Putamen (tissue), 1 donor: Measurements from ENCODE around the gene TMEM9.

ENCODE experiments used
- DNase-seq: peaks from one replicate; pipeline ENCODE4 v3.0.0-alpha.2; 2016; ENCODE audit warnings: low spot score

The TMEM9 gene

DNA sequence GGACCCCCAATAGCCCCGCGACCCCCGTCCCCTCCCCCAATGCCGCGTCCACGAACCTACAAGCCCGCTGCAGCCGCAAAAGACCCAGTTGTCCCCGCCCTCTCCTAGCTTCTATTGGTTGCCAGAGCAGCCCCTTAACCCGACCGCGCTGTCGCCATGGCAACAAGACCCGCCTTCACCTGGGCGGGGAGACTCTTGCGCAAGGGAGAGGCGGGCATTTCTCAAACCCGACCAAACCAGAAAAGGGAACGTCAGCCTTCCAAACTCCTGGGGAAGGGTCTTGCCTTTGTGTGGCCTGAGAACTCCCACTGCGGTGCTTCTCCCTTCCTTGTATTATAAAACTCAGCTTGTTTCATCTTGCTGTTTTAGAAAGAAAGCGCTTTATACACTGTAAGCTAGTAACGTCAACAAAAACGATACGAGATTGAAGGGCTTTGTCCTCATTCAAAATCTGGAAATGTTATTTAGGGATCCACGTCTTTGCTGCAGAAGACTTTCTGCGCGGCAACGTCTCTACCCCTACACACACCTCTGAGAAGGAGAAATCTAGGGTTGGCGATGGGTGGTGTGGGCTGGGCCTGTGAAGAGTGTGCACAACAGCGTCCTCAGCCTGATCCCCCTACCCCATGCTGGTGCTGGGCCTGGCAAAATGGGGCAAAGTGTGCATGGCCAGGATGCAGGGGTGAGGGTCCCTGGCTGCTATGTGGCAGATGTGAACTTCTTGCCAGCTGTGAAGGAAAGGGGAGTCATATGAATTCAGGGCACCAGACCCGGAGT lies at the start of gene TMEM9:
Gene TMEM9, minus strand, starts transcription at position 86 of the 777 bp plus-strand sequence. CDS start 551 bp downstream, outside the sequence.
- DNase-seq: peak; percentile 96

GRCh38 chr1:201198598-201198997 lies 44.3 kb upstream of the TMEM9 start:
- no peak for DNase-seq

- DNase-seq: no peak
These were observed 39.8 kb upstream of the TMEM9 start for GRCh38 chr1:201194046-201194445.

DNA sequence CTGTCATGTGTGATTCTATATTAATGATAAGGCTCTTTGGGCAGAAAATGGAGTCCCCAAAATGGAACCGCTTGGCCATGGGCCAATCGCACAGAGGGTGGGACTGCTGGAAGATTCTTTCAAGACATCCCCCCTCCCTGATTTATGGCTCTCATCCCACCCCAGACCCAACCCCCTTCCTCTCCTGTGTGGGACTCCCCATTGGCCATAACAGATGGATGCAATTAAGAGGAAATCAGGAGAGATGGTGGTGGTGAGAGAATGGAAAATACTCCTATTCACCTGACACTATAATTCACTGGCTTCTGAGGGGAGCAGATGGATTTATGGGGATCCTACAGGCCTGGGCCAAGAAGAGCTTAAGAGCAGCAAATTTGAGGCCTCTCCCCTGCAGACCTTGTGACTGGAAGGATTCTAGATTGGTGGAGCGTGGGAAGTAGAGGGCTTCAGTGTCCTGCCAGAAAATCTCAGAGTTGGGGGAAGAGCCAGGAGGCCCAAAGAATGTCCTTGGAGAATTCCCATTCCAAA lies 38.1 kb upstream of the TMEM9 start:
- no peak for DNase-seq

DNA sequence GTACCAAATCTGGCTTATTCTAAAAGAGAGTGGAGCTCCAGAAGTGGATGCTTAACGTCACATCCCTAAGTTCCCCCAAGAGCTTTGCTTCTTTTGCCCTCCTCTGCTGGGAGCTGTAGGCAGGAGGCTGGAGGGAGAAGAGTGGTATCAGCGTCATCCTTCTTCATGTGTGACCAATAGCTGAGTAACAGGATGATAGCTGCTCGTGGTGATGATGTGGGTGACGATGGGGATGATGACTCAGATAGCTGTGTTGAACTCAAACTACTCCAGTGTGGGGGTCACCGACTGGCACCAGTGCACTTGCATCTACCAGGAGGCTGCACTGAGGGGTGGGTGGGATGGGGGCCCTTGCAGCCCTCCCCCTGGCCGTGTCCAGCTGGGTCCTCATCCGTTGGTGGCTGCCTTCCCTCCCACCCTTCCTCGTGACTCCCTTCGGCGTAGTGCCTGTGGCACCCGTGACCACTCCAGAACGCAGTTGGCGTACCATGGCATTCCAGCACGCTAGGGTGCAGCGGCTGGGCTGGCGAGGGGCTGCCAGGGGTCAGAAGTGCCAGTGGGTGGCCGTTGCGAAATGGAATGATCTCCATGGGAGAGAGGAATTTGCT lies 37.5 kb upstream of the TMEM9 start:
- DNase-seq: no peak

GRCh38 chr1:201190624-201191051 lies 36.4 kb upstream of the TMEM9 start, which contains the start of gene IGFN1:
Gene IGFN1 (plus strand): TSS chr1:201190824. CDS start chr1:201193294, 2,470 bp downstream.
- DNase-seq: no peak

DNA sequence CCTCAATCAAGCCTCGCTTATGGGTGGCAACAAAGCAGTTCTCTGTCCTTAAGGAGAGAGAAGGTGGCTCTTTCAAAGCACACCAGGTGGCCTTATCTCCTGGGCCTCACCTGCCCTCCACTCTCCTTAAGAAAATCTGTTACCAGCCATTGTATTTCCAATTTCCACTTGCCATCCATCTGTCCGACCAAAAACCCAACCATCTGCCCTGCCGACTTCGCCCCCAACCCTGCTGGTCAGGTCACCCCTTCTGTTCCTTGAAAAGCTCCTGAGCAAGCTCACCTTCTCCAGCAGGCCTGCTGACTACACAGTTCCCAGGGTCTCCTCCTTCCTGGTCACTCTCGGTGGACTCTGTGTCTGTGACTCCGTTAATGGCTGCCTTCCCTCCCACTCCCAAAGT lies 35.7 kb upstream of the TMEM9 start:
- no peak for DNase-seq

GRCh38 chr1:201189085-201189484 lies 34.8 kb upstream of the TMEM9 start:
- DNase-seq: no peak

DNA sequence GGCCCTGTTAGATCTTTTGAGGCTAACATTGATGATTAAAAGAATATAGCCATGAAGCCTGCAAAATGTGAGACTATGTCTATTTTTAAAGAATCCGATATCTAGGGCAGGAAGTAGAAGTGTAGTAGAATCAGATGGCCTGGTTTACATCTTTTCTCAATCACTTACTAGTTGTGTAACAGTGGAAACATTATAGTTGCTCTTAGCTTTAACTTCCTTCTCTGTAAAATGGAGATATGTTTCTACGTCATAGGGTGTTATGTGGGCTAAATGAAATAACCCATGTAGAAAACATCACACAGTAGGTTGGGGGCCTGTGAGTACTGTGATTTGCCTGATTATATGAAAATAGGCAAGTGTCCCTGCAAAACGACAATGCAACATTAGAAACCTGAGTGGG lies 31.9 kb upstream of the TMEM9 start:
- DNase-seq: no peak

GRCh38 chr1:201185527-201186128 lies 31.4 kb upstream of the TMEM9 start:
- DNase-seq: no peak

DNA sequence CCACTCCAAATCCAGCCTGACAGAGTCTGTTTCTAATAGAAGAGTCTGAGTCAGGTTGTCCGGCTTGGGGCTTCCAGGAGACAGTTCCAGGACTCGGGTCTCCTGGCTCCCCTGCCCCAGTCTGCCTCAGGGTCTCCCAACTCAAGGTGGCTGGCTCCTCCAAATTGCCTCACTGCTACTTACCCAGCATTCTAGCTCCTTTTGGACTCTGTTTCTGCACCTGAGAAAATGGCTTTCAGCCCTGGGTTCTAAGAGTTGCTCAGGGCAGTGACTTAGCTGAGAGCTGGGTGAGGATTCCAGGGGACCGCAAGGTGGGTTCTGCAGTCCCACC lies 30.8 kb upstream of the TMEM9 start:
- DNase-seq: no peak

GRCh38 chr1:201184307-201185122 lies 30.2 kb upstream of the TMEM9 start:
- peak; percentile 12 for DNase-seq

DNA sequence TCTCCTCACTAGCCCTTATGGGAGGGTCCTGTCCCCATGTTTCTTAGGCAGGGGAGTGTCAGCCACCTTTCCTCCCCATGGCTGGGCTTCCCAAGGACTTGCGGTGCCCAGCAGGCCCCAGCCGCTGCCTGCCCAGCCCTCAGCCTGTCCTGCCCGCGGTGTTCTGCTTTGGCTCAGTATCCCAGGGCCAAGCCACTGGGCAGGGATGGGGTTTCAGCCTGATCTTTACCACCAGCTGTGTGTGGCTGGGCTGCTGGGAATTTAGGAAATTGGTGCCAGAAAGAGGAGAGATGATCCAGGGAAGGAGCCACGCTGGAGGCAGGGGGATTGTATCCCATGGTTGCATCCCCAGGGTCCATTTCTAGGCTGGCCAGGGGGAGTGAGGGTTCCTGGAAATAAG lies 29.5 kb upstream of the TMEM9 start:
- no peak for DNase-seq

DNA sequence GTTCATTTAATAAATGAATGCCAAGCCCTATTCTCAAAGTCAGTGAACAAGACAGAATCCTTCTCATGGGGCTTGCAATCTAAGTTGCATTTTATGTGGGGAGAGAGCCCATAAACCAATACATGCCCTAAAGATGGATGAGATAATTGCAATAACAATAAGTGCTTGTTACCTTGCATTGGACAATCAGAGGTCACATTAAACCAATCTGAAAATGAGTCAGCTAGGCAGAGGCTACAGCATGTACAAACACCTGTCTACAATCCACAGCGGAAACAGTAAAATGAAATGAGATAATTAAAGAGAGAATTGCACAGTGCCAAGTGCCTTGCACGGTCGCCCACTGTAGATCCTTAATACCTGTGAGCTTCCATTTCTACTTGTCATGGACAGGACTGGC lies 28.9 kb upstream of the TMEM9 start:
- no peak for DNase-seq

DNA sequence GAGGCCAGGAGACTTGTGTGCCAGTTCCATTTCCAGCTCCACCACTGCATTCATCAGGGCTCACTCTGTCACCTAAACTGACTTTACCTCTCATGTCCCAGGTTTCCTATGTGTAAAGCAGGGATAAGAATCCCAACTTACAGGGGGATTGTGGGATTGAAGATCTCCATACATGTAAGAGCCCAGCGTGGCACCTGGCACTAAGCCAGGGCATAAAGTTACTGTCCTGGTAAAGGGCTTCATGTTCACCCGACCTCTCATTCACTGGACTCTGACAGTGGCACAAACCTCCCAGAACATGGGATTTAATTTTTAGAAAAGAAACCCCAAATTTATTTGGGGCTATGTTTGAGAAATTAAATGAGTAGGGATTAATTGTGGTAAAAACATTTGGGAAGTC lies 27.5 kb upstream of the TMEM9 start:
- no peak for DNase-seq

- DNase-seq: no peak
These were observed 27.0 kb upstream of the TMEM9 start for GRCh38 chr1:201181323-201181722.

- no peak for DNase-seq
These were observed 26.6 kb upstream of the TMEM9 start for GRCh38 chr1:201180901-201181300.

DNA sequence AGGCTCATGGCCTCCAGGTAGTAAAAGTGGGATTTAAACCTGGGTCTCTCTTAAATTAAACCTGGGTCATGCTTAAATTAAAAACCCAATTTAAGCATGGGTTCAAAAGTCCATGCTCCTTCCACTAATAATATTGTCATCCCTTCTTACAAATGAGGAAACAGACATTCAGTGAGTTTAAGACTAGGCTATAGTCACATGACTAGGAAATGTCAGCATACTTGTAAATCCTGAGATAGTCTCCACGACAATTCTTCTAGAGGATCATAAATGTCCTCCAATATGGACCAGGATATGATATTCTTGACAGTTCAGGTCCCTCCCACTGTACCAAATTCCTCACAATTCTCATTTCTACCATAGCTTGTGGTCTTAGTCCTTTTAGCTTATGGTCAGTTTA lies 25.9 kb upstream of the TMEM9 start:
- DNase-seq: no peak

DNA sequence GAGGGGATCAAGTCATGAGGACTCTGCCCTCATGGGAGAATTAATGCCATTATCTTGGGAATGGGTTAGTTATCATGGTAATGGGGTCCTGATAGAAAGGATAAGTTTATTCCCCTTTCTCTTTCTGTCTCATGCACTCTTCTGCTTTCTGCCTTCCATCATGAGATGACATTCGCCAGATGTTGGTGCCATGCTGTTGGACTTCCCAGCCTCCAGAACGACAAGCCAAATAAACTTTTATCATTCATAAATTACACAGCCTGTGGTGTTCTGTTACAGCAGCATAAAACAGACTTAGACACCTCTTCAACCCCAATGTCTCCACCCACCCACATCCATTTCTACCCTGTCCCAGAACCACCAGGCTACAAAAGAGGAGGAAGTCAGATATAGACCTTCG lies 24.4 kb upstream of the TMEM9 start:
- no peak for DNase-seq

GRCh38 chr1:201176940-201177339 lies 22.7 kb upstream of the TMEM9 start:
- DNase-seq: no peak

DNA sequence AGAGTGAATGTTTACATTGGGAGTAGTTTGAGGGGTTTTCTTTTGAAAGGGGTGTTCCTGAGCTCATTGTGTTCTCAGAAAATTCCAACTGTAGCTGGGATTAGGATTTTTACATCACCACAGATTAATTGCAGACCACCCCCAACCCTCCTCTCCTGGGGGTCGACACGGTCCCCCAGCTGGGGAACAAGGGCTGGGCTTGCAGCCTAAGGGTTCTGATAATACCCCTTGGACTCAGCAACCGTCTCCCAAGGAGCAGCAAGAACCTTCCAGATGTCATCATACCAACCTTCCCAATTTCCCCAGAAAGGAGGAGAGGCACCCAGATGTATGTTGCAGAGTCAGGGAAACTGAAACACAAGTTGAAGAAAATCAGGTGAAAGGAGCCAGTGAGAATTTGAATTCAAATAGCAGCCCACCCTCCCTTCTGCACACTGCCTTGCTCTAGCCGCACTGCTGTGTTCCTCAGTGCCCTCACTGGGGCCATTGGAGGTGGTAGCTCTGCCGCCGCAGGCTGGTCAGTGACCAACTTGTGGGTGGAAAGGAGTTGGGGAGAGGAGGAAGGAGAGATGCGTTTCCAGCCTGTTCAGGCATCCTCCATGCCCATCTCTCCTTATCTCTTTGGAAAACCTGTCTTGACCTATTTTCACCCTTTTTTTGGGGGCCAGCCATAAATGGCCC lies 21.7 kb upstream of the TMEM9 start:
- no peak for DNase-seq

DNA sequence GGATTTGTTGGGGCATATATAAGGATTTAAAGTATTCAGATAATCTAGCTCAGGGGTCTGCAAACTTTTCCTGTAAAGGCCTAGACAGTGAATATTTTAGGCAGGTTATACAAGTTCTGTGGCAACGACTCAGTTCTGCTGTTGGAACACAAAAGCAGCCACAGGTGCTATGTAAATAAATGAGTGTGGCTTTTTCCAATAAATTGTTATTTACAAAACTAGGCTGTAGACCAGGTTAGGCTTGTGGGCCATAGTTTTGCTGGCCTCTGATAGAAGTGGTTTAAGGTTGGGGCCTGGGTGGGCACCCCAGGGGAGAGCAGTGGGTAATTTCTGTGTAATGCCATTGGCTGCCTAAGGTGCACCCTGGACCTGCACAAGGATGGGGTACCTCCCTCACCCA lies 19.5 kb upstream of the TMEM9 start:
- no peak for DNase-seq
